Measurements from ENCODE around the gene CLEC10A. TPM values are rescaled to one million over a fixed set of nuclear protein-coding genes. Genes with fewer than 3 reads are reported as not detected.

Gene CLEC10A
- total RNA-seq, 2 experiments from 2014 or later = not detected

GRCh38 chr17:7108560-7108925, 28.5 kb upstream of the CLEC10A start:
- Histone ChIP-seq H3K36me3 (ENCODE audit: insufficient read depth, low read length) (no peaks in the 10 kb centered on the region), H3K4me1 (ENCODE audit: insufficient read depth, low read length, poor library complexity, severe bottlenecking) (no peaks in the 10 kb centered on the region), H4K20me1 (ENCODE audit: insufficient read depth, low read length) (no peaks in the 10 kb centered on the region), H3K27ac (ENCODE audit: low read depth, low read length, poor library complexity, severe bottlenecking) (no peak overlapping the region), H3K4me3 (ENCODE audit: low read depth, low read length, poor library complexity, severe bottlenecking) (no peak overlapping the region), H3K9me3 (ENCODE audit: low read length) (no peaks in the 10 kb centered on the region), H3K9me2 (ENCODE audit: insufficient read depth, low read length) (no peaks in the 10 kb centered on the region), H3K4me2 (ENCODE audit: low read length) (no peak overlapping the region), H2AFZ (ENCODE audit: low read length) (no peak overlapping the region), H3K79me2 (ENCODE audit: insufficient read depth, low read depth, low read length) (no peaks in the 10 kb centered on the region)
- ChIA-PET POLR2A (interaction anchor here (0.6 kb wide), 1 partner anchor 921 kb away, joined by 11 read pairs; no protein-coding TSS in a partner anchor), CTCF (ENCODE audit: unreplicated experiment) (no interaction called here)
- BruUV-seq (replicated peaks) = no TSS peak
- no peak for TF ChIP-seq CTCF (conservative IDR thresholded peaks at IDR 0.05; ENCODE audit: low read length)
- no peak for TF ChIP-seq EZH2phosphoT487 (IDR thresholded peaks at IDR 0.05; ENCODE audit: borderline replicate concordance, low read depth, low read length)
- intact Hi-C loops (cut with micrococcal nuclease; ENCODE audit: unreplicated experiment) = no loop called here
- DNase-seq (ENCODE audit: low spot score) = no peak

- CTCF ChIA-PET (ENCODE audit: unreplicated experiment) = no interaction called here
- H3K9me3 ChIP-seq (ENCODE audit: low read length) = no peaks in the 10 kb centered on the region
- no peak overlapping the region for H3K4me3 ChIP-seq (ENCODE audit: low read depth, low read length, poor library complexity, severe bottlenecking)
- H3K4me1 ChIP-seq (ENCODE audit: insufficient read depth, low read length, poor library complexity, severe bottlenecking) = no peaks in the 10 kb centered on the region
- no peaks in the 10 kb centered on the region for H4K20me1 ChIP-seq (ENCODE audit: insufficient read depth, low read length)
- no peak overlapping the region for H2AFZ ChIP-seq (ENCODE audit: low read length)
- BruUV-seq (replicated peaks) = no TSS peak
- H3K27ac ChIP-seq (ENCODE audit: low read depth, low read length, poor library complexity, severe bottlenecking) = no peak overlapping the region
- no peak for DNase-seq (ENCODE audit: low spot score)
- H3K79me2 ChIP-seq (ENCODE audit: insufficient read depth, low read depth, low read length) = no peaks in the 10 kb centered on the region
- H3K4me2 ChIP-seq (ENCODE audit: low read length) = no peak overlapping the region
- intact Hi-C loops (cut with micrococcal nuclease; ENCODE audit: unreplicated experiment) = no loop called here
- POLR2A ChIA-PET = interaction anchor here (0.6 kb wide), 1 partner anchor 920 kb away, joined by 11 read pairs; no protein-coding TSS in a partner anchor
- TF ChIP-seq CTCF (conservative IDR thresholded peaks at IDR 0.05; ENCODE audit: low read length) = no peak
- TF ChIP-seq EZH2phosphoT487 (IDR thresholded peaks at IDR 0.05; ENCODE audit: borderline replicate concordance, low read depth, low read length) = no peak
- no peaks in the 10 kb centered on the region for H3K9me2 ChIP-seq (ENCODE audit: insufficient read depth, low read length)
- no peaks in the 10 kb centered on the region for H3K36me3 ChIP-seq (ENCODE audit: insufficient read depth, low read length)
Measured at GRCh38 chr17:7107795-7108559, 27.9 kb upstream of the CLEC10A start.

Measured in OCI-LY7 (cell line).